Spleen (tissue), 7 donors: ENCODE data around the gene SNRNP70.
A peak's percentile ranks its signal among the peaks of the same experiment; 100 is the strongest.

Source experiments
- POLR2A ChIP-seq, 3 donors: fragments of 450-650 bp; IDR thresholded peaks; one replicate each; pipeline ENCODE4 v1.5.1; 2017; ENCODE audit warnings: antibody characterized with exemption in 3 of 3, mild to moderate bottlenecking in 1 of 3
- POLR2AphosphoS5 ChIP-seq, 3 donors: sonication (generic); formaldehyde crosslinking; IDR thresholded peaks; one replicate each; pipeline ENCODE4 v1.5.1; 2017; ENCODE audit warnings: antibody characterized with exemption in 3 of 3
- TF ChIP-seq, protein P1 (sequence below), 11 experiments: fragments of 200-600 bp in 7 of 11; fragments of 450-650 bp in 4 of 11; sonication (generic) in 4 of 11; IDR thresholded peaks in 8 of 11; conservative IDR thresholded peaks in 3 of 11; 1 replicate in 7 of 11; 2 replicates in 4 of 11; pipeline versions ENCODE4 v1.4.0 to v1.8.0; 2016 to 2021; ENCODE audit warnings: antibody characterized with exemption in 11 of 11, inconsistent platforms in 4 of 11, mild to moderate bottlenecking in 1 of 11
- donor health status: DM: no; HTN: no; CAD: no; lungs with moderate emphysema.
- donor health status: DM: no; HTN: no; CAD: no.
- donor health status: DM: no; HTN: no; CAD: no.

DNA sequence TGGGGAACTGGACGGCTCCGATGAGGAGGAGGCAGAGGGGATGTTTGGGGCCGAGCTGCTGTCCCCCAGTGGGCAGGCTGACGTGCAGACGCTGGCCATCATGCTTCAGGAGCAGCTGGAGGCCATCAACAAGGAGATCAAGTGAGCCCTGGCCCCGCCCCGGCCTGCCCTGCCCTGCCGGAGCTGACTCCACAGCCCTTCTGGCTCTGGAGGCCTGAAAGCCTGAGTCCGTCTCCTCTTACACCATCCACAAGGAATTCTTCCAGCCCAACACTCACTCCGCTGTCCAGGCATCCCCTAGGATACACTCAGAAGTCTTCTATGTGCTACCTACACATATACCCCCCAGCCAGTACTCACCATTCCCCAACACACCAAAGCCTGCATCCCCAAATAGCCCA, 51.5 kb downstream of the SNRNP70 start:
- TF ChIP-seq POLR2A (IDR thresholded peaks at IDR 0.05) (no peak), POLR2AphosphoS5 (IDR thresholded peaks at IDR 0.05) (peak; percentile 26 to 72 (median 64))
- TF ChIP-seq, protein P1, sequence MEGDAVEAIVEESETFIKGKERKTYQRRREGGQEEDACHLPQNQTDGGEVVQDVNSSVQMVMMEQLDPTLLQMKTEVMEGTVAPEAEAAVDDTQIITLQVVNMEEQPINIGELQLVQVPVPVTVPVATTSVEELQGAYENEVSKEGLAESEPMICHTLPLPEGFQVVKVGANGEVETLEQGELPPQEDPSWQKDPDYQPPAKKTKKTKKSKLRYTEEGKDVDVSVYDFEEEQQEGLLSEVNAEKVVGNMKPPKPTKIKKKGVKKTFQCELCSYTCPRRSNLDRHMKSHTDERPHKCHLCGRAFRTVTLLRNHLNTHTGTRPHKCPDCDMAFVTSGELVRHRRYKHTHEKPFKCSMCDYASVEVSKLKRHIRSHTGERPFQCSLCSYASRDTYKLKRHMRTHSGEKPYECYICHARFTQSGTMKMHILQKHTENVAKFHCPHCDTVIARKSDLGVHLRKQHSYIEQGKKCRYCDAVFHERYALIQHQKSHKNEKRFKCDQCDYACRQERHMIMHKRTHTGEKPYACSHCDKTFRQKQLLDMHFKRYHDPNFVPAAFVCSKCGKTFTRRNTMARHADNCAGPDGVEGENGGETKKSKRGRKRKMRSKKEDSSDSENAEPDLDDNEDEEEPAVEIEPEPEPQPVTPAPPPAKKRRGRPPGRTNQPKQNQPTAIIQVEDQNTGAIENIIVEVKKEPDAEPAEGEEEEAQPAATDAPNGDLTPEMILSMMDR (IDR thresholded peaks at IDR 0.05 in 8 of 11, conservative IDR thresholded peaks at IDR 0.05 in 3 of 11), result no peak
